Inflammatory macrophage treated with lipopolysaccharide for 1 hour (primary cell): ENCODE measurements around the gene C2orf80.
"Not testable (repeated sequence)": the region's sequence is repeated elsewhere in the genome, so short reads cannot be mapped to it uniquely, and the experiment has no call there.

ENCODE experiments used
- DNase-seq, 2 donors: peaks; one replicate each; pipeline ENCODE4 v3.0.0-alpha.2; 2020 to 2022

Gene C2orf80

DNA sequence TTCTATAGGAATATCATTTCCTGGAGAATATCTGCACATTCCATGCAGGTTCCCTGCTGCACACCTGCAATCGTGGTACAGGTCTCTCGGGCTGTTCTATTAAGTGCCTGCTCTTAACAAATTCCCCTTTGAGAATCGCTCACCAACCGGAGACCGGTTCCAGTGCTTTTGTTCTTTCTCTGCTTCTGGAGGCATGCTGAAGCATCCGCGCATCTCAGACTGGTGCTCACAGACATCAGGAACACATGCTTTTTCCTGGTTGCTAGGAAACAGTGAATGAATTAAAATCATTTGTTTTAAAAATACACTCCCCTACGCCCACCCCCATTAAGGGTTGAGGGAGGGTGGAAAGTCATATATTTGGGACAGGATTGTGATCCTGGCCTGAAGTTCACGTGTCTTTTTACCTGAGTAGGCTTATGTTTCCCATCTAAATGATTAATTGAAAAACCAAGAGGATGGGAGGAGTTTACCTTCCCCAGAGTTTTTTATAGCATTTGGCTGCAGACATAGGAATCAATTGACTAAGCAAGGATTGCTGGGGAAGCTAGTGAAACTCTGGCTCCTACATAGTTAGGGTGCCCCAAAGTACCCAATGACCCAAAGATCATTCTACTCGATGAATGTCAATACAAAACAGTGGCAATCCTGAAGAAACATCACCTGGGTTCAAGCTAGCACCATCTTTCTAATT, at the start of gene C2orf80:
Gene C2orf80 (minus strand): TSS at position 221 of the 694 bp plus-strand sequence. CDS start 3,044 bp downstream, outside the sequence.
- DNase-seq: no peak

GRCh38 chr2:208235860-208236259, 46.0 kb upstream of the C2orf80 start:
- DNase-seq: no peak

- no peak for DNase-seq
These were observed 45.0 kb upstream of the C2orf80 start for GRCh38 chr2:208234786-208235185.

DNA sequence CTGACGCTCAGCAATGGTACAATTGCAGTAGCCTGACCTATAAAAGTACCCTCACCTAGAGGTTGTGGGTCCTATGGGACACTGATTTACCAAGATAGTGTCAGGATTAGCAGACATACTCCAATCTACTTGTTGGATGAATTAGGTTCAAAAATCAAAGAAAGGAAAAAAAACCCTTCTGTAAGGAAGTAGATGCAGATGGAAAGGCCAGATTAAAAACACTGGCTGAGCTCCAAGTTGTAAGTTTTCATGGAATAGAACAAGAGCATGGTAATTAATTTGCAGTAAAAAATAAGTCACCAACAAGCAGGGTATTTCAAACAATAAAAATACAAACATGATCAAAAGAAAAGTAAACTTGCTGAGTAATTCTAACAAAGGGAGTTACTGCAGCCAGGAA, 38.6 kb upstream of the C2orf80 start:
- no peak for DNase-seq

DNA sequence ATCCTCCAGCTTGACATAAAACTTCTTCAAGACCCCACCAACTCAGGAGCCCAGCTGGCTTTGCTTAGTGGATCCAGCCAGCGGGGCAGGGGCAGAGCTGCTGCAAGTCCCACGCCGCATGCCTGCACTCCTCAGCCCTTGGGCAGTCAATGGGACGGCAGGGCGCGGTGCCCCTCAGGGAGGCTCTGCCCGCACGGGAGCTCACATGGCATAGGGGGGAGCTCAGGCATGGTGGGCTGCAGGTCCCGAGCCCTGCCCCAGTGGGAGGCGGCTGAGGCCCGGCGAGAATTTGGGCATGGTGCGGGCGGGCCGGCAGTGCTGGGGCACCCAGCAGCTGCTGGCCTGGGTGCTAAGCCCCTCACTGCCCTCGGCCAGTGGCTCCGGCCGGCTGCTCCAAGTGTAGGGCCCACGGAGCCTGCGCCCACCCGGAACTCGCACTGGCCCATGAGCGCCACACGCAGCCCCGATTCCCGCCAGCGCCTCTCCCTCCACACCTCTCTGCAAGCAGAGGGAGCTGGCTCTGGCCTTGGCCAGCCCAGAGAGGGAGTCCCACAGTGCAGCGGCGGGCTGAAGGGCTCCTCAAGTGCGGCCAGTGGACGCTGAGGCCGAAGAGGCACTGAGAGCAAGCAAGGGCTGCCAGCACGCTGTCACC, 37.9 kb upstream of the C2orf80 start:
- no peak for DNase-seq

DNA sequence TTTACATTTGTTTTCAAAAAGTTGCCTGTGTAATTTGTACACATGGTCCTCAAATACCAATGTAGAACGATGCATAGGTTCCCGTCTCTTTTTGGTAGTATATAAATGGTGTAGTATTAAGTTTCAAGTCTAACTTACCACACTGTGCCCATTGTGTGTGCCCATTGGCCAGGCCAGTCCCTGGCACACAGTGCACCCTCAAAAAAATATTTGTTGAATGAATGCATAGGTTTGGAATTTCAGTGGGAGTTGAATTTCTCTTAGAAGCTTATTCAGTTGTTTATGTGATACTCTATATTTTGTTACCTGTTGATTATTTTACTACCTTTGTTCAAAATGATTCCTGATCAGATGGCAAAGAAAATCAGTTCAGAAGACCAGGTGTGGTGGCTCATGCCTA, 35.0 kb upstream of the C2orf80 start:
- DNase-seq: no peak

- no peak for DNase-seq
These were observed 32.5 kb upstream of the C2orf80 start for GRCh38 chr2:208222351-208222750.

GRCh38 chr2:208221873-208222272, 32.0 kb upstream of the C2orf80 start:
- DNase-seq: not testable (repeated sequence)

DNA sequence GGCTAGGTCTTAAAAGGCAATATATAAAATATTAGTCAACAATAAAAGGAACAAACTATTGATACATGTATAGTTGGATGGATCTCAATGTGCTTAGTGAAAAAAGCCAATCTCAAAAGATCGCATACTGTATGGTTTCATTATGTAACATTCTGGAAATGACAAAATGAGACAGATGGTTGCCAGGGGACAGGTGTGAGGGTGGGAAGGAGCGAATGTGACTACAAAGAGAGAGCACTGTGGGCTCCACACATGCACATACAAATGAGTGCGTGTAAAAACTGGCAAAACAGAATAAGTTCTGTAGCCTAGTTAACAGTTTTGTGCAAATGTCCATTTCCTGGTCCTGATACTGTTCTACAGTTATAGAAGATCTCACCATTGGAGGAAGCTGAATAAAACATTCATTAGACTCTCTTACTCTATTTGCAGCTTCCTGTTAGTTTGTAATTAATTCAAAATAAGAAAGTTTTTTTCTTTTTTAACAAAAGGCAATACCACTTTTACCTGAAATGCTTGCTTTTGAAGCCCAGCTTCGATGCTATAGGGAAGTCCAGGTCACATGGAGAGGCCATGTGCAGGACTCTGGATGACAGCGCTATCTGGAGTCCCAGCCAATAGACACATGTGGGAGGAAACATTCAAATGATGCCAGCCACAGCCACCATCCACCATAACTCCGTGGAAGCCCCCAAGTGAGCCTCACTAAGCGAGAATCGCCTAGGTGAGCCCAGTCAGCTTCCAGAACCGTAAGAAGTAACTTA, 21.0 kb upstream of the C2orf80 start:
- no peak for DNase-seq

- DNase-seq: no peak
These were observed 18.7 kb upstream of the C2orf80 start for GRCh38 chr2:208208335-208209085.

- peak in 1 of 2 donors; percentile 20 for DNase-seq
These were observed 17.9 kb upstream of the C2orf80 start for GRCh38 chr2:208207769-208208168.

DNA sequence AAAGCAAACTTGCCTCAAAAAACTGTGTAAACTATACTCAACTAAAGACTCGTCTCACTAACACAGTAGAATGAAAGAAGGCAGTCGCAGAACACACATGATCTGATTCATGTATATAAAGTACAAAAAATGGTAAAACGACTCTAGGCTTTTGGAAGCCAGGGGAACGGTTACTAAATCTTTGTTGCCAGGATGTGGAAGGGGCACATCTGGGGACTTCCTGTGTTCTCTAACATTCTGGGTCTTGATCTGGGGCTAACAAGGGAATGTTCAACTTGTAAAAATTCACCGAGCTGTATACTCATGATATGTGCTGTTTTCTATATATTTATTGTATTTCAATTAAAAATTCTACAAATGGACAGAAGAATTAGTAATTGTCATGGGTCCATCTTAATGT, 14.3 kb upstream of the C2orf80 start:
- no peak for DNase-seq

DNA sequence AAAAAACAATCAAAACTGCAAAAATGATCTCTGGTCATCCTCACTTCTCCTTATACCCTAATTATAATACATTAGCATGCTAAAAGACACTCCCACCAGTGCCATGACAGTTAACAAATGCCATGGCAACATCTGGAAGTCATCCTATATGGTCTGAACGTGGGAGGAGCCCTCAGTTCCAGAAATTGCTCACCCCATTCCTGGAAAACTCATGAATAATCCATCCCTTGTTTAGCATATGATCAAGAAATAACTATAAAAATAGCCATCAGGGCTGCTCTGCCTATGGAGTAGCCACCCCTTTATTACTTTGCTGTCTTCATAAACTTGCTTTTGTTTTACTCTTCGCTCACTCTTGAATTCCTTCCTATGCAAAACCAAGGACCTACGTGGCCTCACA, 5.7 kb upstream of the C2orf80 start:
- DNase-seq: no peak

GRCh38 chr2:208192611-208193236, 2.9 kb upstream of the C2orf80 start:
- no peak for DNase-seq

DNA sequence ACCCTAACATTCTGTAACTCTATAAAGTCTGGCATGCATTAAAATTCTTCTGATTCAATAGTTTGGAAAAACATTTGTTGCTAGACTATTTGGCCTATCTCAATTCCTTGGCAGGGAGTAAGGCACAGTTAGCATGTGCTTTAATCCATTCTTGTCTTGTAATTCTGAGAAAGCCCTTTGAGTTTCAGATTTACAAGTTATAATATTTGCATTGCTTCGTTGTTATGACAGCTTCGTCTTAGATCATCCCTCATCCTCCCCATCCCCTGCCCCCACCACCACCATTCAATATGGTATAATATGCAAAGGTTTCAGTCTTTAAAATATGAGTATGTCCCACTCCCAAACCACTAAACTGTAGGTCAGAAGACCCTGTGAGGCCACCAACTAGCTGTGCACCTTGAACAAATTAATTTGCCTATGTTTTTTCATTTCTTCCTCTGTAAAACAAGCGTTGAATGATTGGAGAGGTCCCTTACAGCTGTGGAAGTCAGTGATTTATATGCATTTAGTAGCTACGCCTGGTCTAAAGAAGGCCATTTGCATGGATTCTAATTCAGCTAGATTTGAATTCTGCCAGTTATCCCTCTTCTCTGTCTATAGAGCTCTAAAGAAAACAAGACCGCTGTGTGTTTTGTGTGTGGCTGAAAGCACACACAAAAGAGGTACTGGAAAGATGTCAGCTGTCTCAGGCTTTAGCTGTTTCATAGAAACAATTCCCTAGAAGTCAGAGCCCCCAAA, 591 bp downstream of the C2orf80 start:
- no peak for DNase-seq

GRCh38 chr2:208186893-208187292, 2.9 kb downstream of the C2orf80 start:
- no peak for DNase-seq

DNA sequence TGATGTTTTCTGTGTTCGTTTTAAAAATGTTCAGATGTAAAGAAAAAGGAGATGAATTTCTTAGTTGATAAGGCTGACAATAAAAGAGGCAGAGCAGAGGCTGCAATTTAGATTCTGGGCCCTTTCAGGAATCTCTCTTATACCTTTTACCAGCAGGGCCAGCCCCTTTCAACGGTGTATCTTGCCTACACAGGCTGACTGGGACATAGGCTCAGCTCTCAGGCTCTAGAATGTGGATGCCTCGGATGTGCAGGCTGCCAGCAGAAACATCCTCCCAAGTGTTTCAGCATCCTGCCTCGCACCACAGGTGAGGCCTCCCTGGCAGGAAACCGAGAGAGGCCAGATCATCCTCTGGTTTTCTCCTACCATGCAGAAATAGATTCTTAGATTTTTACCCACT, 3.4 kb downstream of the C2orf80 start:
- no peak for DNase-seq

DNA sequence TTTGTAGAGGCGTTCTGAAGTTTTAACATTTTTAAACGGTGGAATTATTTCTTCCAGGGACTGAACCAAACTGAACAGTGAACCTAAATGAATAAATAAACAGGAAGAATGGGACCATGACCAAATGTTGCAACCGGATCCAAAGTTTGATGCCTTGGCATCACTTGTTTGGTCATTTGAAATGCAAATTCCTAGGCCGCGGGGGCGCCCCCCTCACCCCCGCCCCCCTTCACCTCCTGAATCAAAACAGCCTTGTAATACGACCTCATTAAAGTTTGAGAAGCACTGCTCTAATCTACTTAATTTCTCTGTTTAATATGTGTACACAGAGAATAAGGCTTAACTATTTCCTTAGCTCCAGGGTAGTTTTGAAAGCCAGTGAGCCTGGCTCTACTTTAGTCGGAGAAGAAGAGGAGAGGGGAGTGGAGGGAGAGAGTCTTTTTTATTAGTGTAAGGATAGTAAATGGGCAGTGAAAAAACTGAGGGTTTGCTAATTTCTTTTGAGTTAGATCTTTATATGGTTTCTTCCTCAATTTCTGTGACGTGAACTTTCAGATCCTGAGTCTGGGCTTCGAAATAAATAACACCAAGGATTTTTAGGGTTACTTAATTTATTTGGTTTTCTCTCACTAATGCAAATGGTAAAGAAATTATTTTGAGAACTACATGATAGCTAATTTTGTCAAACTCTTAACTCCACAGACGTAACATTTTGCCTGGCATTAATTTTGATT, 5.7 kb downstream of the C2orf80 start:
- DNase-seq: peak in 1 of 2 donors; percentile 12

DNA sequence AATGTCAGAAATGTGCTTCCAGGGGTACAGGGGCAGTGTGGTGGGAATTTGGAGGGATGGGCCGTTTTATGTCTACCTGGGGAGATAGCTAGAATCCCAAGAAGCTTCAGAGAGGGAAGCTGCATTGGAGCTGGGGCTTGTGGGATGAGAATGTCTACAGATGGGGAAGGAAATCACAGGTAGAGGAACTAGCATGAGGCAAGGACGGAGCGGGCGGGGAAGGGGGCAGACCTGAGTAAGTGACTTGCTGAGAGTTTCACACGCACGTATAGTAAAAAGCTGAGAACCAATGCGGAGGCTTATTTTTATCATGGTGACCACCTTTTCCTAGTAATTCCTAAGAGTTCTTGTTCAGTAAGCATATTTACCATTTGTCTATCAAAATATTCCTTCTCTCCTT, 6.3 kb downstream of the C2orf80 start:
- DNase-seq: no peak

- DNase-seq: no peak
These were observed 7.0 kb downstream of the C2orf80 start for GRCh38 chr2:208182835-208183234.

DNA sequence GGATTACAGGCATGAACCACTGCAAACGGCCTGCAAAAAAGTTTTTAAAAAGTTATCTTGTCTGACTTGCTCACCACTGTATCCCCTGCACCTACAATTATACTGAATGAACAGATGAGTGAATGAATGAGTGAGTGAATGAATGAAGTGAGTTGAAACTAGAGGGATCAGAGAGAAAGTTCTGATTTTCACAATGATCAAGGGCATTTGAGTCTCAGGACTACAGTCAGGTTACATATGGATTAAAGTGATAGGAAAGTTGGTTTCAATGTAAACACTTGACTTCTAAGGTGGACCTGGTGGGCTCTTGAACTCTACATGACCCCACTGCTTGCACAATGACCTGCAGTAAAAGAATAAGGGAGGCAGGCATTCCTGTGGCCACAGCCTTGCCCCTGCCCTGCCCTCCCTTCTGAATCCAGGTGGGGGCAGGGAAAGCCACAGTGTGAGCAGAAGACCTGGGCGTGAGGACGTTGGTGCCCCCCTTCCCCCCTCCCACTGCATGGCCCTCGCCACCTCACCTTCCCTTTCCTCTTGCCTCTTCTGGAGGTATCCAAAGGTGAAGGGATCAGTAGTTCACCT, 10.7 kb downstream of the C2orf80 start:
- no peak for DNase-seq
